Putamen (tissue), 1 donor: Measurements from ENCODE around the gene FRMD5.
"Not testable (repeated sequence)": the region's sequence is repeated elsewhere in the genome, so short reads cannot be mapped to it uniquely, and the experiment has no call there.

Source experiments
- DNase-seq: peaks from one replicate; pipeline ENCODE4 v3.0.0-alpha.2; 2016; ENCODE audit warnings: low spot score

FRMD5 gene

DNA sequence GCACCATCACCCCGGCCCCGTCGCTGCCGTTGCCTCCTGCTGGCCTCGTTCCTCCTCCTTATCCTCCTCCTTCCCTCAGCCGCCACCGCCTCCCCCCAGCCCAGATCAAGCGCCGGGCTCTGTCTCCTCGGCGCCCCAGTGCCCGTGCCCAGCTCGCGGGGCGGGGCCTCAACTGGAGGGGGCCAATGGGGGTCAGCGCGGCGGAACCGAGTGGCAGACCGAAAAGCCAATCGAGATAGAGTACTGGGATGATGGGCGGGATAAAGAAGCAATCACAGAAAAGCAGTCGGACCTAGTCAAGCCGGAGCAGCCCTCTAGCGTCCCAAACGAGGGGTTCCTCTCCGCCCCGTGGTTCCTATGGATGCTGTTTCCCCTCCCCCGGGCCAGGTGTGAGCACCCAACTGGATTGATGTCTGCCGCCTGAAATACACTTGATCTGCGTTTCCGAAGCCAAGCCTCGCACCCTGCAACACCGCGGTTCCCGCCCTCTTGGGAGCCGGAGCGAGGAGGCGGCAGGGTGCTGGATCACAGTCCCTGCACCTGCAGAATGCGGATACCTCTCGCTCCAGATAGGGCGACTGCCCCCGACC is at the start of gene FRMD5:
Gene FRMD5 (minus strand): TSS at position 121 of the 590 bp plus-strand sequence.
- DNase-seq = peak; percentile 97

DNA sequence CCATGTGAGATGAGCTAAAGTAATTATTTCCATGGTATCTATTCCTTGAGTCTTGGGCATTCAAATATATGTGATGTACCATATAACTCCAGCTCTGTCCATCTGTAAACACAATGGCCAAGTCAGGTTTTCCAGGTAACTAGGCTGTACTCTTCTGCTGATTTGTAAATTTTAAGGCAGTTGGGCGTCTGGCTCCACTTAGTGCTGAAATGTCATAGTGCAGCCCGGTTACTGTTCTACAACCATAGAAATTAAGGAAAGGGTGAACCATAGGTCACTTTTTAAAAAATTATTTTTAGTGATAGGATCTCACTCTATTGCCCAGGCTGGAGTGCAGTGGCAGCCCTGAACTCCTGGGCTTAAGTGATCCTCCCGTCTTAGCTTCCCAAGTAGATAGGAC is 48.8 kb upstream of the FRMD5 start:
- DNase-seq = no peak

DNA sequence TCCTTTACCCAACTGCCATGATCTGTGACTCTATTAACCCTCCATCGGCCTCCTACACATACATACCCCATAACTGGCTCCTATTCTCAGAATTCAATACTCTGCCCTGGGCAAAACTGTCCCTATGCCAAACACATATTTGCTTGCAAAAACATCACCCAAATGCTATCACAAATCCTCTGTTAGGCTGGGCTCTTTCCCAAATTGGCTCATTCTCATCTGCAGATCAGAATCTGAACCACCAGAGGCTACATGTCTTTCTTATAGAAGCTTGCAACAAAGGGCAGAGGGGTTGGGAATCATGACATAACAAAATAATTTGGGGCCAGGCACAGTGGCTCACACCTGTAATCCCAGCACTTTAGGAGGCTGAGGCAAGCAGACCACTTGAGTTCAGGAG is 48.1 kb upstream of the FRMD5 start:
- no peak for DNase-seq

DNA sequence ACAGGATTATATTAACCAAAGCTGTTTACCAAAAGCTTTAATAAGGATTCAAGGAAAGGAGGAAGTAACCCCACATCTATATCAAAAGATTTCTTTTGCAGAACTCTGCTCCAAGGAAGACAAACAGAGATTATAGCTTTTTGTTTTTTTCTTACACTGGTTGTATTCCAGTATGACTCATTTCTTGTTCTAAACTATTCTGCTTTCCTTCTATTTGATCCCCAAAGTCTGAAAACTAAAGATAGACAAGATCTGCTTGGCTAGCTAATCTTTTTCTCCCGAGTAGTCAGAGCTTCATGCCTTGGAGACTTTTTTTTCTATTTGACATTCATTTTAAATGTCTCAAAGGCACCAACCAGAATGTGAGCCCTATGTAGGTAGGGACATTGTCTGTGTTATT is 36.8 kb upstream of the FRMD5 start:
- no peak for DNase-seq

DNA sequence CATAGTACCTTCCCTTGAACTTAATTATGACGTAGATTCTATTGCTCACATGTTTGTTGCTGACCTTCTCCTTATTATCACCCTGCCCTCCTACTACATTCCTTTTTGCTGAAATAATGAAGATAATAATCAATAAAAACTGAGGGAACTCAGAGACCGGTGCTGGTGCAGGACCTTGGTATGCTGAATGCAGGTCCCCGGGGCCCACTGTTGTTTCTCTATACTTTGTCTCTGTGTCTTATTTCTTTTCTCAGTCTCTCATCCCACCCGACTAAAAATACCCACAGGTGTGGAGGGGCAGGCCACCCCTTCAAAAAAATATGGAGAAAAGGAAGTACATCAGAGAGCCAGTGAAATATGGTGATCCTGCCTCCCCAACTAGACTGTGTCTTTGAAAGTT is 34.2 kb upstream of the FRMD5 start:
- not testable (repeated sequence) for DNase-seq

DNA sequence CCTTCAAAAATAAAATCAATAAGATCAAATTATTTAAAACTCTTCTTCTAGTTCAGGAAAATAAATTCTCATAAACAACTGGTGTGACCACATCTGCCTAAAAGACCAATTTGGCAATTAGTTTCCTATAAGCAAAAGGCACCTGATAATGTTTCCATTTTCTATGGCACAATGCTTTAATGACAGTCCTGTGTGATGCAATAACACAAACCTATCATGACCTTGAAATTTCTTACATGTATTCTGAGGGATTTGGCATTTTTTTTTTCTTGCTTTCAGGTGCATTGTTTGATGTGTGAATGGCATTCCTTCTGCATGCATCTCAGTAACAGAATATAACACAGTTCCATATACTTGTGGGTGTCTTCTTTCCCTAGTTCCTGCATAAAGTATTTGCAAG is 32.5 kb upstream of the FRMD5 start:
- no peak for DNase-seq

DNA sequence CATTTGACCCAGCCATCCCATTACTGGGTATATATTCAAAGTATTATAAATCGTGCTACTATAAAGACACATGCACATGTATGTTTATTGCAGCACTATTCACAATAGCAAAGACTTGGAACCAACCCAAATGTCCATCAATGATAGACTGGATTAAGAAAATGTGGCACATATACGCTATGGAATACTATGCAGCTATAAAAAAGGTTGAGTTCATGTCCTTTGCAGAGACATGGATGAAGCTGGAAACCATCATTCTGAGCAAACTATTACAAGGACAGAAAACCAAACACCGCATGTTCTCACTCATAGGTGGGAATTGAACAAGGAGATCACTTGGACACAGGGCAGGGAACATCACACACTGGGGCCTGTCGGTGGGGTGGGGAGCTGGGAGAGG is 31.9 kb upstream of the FRMD5 start:
- DNase-seq = not testable (repeated sequence)

DNA sequence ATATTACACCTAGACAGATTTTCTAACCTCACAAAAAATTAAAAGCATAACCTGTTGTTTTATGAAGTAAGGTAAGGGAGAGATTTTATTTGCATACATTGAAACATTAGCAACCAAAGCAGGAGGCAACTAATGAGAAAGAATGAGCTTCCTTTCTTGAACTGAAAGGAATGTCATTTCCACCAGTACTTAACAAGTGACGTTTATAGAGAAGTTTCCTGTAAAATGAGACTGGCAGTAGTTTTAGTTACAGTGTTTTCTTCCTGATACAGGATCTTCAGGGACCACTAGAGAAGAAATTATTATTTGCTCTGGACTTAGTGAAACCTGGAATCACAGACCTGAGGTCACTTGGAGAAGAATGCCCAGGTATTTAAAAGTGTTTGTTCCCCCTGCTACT is 27.4 kb upstream of the FRMD5 start:
- no peak for DNase-seq

DNA sequence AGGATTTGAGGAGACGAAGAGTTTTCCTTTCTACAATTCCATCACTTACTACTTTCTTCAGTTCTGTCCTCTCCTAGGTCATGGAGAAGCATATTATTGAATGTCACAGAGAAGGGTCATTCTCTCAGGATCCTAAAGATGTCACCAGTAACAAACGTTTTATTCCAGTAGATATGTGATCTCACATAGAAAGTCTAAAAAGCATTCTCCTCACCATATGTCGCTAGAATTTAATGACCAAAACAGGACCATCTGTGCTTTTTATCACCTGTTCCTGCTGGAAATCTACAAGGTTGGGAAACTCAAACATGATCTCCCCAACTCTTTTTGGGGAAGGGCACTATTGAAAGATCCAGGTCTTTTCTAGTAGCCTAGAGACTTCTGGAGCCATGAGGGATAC is 24.0 kb upstream of the FRMD5 start:
- peak; percentile 29 for DNase-seq

DNA sequence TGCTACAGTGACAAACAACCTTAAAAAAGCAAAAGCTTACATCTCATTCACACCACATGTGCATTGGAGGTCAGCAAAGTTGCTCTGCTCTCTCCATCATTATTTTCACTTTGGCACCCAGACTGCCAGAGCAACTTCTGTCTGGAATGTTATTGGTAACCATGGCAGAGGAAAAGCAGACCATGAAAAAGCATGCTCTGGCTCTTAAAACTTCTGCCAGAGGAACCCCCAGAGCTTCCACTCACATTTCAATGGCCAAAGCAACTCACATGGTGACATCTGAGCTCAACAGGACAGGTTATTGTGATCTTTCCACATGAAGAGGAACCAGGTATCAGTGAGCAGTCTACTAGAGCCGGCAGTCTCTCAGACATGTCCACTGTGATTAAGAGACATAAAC is 21.9 kb upstream of the FRMD5 start:
- DNase-seq = no peak

DNA sequence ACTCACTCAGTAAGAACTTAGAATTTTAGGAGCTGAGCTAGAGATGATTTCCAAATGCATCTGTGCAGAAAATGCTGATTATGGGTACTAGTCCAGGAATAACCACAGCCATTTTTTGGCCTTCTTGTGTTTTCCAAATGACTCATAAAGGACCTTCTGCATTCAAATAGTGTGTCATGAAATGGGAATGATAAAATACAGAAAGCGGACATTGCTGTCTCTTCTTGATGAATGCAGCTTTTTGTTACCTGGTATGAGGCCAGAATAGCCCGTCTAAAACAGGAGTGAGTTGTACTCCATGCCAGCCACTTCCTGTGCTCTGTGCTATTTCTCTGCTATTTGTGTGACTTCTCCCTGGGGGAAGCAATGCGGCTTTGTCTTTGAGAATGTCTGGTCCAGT is 20.5 kb upstream of the FRMD5 start:
- DNase-seq = no peak

DNA sequence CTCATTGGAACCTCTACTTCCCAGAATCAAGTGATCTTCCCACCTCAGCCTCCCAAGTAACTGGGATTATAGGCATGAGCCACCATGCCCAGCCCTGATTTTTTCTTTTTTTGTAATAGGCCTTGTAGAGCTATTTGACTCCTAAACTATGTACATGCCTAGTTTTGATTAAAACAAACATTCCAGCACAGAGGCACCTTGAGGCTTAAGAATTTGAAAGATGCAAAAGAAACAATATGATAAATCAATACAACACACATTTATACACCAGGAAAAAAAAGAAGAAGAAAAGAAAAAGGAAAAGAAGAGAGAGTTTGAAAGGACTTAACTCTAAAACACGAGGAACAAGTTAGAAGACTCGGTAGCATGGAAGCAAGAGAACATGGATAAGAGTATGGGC is 13.9 kb upstream of the FRMD5 start:
- no peak for DNase-seq

DNA sequence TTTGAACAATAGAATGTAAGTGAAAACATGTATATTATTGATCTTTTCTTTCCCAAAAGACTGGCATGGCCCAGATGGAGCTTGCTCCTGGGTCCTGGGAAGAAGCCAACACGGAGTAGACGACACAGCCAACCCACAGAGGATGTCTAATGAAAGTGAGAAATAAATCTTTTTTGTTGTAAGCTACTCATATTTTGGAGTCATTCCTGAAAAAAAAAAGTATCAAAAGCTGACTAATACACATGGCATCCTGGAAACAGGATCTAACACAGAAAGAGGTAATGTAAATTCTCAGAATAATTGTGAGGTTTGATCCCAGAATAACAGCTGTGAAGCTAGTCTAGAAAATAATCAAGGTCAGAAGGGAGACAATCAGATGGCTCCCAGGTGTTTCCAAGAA is 12.6 kb upstream of the FRMD5 start:
- DNase-seq = no peak

DNA sequence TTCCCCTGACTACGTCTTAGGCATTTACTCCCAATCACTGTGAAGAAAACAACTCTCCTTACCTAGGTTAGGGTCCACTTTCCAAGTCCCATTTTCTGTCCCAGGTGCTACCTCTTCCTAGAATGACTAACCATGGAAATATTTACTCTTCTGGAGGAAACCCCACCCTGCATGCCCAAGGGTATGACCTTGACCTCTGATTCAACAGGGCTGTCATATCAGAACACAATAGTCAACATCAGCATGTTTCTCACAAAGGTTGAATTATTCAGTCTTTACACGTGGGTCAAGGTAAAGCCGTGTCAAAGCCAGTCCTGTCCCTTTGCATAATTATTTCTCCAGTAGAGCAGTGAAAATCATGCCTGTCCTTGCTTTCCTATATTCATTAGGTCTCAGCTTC is 4.3 kb upstream of the FRMD5 start:
- DNase-seq = no peak

DNA sequence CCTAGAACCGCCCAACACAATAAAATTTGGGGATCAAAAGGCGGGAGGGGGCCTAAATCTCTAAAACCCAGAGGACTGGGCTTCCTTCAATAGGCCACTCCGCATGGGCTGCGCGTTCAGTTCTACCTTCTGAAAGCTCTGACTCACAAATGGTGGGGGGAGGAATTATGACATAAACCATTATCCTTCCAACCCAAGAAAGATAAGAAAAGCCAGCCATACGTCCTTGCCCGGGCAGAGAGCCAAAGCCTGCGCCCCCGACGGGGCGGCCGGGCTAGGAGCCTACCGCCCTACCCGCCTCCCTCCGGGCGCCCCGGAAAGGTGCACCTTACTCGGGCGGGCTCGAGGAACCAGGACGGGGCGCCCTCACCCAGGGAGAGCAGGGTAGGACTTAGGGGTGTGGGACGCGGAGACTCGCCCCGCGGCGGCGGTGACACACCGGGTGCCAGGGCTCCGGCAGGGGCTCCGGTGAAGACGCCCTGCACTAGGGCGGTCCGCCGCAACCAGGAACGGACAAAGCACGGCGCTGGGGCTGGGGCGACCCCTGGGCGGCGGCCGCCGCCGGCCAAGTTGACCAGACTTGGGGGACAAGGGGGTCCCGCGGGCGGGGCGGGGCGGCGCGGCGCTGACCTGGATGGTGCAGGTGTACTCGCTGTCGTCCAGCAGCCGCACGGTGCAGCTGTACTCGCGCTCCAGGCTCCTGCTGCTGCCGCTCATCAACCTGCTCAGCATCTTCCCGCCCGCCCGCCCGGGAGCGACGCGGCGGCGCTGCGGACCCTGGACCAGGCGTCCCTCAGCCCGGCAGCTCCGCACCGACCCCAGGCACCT is 534 bp downstream of the FRMD5 start:
- no peak for DNase-seq

DNA sequence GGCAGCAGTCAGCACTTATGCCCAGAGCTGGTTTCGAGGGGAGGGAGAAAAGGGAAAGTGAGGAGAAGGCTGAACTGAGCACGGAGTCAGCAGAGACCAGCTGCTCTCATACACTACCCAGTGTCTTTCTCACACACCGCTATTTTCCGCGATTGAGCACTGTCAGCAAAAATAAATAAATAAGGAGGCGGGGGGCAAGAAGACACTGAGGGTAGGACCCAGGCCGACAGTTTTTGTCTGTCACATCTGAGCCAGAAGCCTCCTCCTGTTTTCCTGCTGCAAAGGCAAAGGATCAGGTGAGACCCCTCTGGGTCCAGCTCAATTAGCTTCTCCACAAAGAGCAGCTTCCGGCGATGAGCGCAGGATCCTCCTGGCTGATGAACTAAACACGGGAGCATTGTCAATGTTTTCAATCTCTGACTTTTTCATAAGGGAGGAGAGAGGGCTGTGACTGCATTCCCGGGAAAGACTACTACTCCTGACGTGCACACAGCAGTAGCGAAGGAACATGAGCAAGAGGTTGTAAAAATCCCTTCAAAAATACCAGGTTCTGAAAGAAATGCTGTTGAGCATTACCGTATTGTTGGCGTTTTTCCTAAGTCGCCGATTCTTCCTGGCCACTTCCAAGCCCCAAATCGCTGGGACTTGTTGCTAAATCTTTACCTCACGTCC is 1.3 kb downstream of the FRMD5 start:
- peak; percentile 70 for DNase-seq

DNA sequence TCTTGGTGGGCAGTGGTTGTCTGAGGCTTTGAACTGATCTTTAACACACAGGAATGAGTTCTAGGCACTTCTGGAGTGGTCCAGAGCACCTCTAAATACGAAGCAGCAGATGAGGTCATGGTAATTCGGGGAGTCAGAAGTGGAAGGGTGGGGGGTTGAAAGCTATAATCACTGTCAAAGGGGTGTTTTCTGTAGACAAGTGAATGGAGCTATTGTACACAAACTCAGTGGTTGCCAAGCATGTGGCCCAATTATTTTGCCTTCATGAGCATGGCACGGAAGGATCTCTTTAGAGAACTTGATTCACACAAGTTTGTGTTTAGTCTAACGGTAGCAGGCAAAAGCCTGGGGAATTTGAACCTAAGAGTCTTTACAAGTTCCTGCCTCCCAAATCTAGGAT is 6.3 kb downstream of the FRMD5 start:
- DNase-seq = peak; percentile 93

DNA sequence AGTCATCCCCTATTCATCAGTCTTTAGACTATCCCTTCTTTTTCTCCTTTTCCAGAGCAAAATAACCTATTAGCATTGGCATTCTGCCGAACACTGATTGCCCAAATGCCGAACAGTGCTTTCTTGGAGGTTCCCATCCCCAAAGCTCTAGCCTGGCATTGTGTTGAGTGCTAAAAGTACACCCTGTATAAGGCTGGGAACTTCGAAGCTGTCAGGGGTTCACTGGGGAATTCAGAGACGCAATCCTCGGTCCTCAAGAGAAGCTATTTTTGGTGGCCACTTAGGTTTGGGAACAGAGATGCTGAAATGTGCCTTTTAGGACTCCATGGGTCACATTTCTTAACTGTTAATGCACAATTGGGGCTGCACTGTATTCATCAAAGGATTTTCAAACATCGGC is 8.4 kb downstream of the FRMD5 start:
- DNase-seq = no peak

DNA sequence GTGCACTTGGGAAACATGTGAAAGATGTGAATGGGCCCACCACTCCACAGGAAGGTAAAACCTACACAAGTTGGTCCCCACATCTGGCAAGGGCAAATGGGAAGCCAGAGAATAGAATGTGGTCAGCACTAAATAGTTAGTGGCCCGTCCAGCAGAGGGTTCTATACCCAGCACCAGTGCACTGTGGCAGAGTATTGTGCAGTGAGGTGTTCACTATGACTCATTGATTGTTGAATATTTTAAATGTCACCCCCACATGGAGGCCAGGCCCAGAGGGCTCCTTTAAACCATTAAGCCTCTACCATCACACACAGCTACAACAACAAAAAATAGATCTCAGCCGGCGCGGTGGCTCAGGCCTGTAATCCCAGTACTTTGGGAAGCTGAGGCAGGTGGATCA is 11.7 kb downstream of the FRMD5 start:
- no peak for DNase-seq

DNA sequence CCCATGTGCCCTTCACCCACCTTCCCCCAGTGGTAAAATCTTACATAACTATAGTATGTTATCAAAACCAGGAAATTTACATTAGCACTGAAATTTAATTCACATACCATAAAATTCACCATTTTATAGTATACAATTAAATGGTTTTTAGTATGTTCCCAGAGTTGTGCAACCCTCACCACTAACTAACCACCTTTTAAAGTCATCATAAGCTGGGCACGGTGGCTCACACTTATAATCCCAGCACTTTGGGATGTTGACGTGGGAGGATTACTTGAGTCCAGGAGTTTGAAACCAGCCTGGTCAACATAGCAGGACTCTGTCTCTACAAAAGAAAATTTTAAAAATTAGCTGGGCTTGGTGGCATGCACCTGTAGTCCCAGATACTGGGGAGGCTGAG is 13.7 kb downstream of the FRMD5 start:
- DNase-seq = no peak

DNA sequence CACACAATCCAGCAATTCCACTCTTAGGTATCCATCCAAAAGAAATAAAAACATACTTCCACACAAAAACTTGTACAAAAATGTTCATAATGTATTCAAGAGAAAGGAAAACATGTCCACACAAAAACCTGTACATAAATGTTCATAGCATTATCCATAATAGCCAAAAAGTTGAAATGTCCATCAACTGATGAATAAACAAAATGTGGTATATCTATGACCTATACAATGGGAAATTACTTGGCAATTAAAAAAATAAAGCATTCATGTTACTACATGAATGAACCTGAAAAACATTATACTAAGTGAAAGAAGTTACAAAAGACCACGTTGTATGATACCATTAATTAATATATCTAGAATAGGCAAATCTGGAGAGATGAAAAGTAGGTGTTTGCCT is 17.9 kb downstream of the FRMD5 start:
- DNase-seq = no peak

DNA sequence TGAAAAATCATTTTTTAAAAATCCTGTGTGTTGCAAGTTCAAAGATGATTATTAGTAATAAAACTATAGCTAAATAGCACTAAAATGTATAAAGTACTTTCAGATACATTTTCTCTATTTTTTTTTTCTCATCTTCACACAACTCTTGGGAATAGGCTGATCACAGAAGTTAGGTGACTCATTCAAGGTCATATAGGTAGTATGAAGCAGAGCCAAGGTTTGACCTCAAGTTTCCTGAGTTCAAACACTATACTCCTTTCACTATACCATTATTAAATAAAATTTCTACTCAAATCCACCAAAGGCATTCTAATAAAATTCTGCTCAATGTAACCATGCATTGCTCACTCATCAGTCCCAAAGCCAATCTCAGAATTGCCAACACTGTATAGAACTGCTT is 21.3 kb downstream of the FRMD5 start:
- no peak for DNase-seq

DNA sequence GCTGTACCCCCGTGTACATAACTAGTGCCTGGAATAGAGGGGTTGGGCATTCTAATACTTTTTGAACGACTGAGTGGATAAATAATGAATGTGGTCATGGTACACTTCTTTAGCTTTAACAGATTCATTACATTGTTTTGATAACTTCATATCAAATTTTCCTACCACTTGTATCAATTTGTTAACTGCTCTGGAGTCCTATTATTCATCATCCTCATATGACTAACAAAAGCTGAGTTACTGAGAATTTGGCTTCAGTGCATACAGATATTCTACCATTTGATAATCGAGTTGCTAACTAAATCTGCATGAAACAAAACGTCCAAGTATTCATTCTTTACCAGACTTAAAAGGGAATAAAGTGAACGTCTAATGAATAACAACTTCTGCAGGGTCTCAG is 31.7 kb downstream of the FRMD5 start:
- no peak for DNase-seq
